GM19467 (cell line): ENCODE results near the gene TRPM3.

ENCODE experiments used
- ATAC-seq: cut with Tn5 transposase; IDR thresholded peaks from one replicate; pipeline ENCODE4 v1.9.1; 2021; ENCODE audit warnings: mild to moderate bottlenecking, moderate library complexity; ENCODE audit not compliant: unreplicated experiment

TRPM3 gene

DNA sequence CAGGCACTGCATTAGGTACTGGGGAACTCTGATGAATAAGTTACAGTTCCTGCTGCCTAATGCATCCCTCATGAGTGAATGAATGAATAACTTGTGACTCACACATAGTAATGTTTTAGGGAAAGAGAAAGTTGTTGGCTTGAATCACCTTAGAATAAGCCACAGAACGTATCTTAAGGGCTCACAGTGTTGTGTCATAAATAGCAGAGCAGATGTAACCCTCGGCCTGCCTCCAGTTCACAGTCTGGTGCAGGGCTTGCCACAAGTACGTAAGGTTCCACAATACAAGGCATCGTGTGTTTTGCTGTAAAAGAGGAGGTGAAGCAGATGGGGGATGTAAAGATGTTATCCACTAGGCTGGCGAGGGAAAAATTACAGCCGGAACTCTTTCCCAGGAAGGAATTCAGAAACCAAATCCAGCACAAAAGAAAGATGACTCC, 218.7 kb downstream of the TRPM3 start:
- ATAC-seq: peak; percentile 67

DNA sequence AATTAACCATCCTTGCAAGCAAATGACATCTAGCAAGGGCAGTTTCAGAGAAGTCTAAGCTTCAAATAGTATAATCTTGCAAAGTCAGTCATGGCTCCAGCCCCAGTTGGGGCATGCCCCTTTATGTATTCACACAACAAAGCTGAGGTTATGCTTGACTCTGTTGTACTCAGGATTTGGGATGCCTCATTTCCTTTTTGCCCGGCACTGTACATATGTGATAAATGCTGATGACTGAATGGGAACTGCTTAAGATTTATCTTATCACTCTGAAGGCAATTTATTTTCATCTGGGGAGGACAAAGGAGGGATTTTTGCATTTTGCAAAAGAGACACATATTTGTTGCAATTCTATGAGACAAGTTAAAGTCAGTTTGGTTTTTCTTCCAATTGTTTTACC, 219.2 kb downstream of the TRPM3 start:
- no peak for ATAC-seq

DNA sequence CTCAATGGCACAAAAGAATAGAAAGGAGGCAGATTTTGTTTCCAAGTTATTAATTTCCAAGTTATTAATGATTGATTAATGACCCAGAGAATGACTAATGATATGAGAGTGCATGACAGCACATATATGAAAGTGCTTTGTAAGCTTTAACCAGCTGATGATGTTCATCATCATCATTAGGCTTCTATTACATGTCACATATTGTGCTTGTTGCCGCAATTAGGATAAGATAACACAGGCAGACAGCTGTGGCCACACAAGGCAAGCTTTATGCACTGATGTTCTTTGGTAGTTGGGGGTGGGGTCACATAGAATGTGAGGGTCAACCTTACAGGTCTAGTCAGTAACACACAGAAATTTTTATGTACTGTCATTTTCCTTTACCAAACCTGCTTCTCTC, 219.7 kb downstream of the TRPM3 start:
- ATAC-seq: no peak

DNA sequence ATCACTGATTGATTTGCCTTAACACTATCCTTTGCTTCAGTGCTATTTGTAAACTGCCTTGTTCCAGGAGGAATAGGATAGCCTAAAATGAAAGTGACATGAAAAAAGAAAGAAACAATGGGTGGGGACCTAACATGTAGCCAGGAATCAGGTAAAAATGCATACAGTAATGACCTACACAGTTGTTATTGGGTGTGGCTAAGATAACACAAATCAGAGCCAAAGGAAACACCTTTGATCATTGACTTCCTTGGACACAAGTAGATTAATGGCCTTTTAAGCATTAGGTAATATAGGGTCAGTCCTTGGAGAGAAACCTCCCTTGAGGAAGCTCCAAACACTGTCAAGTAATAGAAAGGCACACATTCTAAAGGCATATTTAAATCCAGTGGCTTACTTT, 220.4 kb downstream of the TRPM3 start:
- ATAC-seq: no peak

DNA sequence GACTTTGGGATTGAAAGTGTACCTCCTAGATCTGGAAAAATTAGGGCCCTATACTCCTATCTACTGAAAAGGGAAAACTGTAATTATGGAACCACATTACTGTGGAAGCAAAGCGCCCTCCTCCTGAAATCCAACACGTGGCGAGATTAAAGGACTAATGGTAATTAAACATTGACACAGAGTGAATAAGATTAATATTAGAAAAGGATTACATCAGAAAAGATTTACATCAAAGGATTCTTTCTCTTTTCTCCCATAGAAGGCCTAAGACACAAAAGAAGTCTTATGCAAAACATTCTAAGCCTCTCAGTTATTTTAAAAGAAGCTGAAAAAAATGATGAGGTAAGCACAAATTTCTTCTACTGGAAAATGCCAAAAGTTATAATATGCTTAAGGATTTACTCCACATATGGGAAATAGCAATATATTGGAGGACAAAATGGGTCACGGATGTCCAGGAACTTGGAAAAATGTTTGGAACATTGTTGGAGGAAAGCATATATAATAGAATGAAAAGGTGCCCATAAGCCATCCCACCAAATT, 227.8 kb downstream of the TRPM3 start:
- no peak for ATAC-seq

DNA sequence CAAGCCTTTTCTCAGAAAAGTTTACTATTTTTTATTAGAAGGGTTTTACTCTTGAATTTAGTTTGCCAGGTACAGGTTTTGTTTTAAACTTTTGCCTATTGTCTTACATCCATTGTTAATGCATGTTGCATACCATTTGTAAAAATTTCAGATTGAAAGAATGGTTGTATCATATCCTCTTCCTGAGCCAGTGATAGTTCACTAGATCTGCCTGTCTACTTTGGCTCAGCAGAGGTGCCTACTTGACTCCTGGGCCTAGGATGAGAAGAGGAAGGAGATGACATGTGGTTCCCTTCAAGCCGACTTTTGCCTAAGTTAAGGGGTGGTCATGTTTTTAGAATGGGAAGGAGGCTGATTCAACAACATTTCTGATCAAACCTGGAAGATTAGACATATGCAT, 232.9 kb downstream of the TRPM3 start:
- ATAC-seq: no peak

DNA sequence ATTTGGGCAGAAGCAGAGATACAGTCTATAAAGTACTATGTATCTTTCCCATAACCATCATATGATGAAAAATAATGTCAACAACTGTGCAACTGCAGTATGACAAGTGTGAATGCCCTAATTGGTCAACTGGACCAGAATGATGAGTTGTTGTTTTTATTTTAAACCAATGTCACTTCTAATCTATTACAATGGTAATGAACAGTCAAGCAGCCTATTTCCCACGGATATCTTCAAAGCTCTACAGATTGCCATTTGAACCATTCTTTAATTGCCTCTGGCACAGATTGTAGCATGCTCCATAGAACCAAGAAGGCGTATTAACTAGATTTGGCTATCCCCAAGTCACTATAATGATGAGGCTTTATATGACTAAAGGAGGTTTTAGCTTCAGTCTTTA, 233.6 kb downstream of the TRPM3 start:
- no peak for ATAC-seq

DNA sequence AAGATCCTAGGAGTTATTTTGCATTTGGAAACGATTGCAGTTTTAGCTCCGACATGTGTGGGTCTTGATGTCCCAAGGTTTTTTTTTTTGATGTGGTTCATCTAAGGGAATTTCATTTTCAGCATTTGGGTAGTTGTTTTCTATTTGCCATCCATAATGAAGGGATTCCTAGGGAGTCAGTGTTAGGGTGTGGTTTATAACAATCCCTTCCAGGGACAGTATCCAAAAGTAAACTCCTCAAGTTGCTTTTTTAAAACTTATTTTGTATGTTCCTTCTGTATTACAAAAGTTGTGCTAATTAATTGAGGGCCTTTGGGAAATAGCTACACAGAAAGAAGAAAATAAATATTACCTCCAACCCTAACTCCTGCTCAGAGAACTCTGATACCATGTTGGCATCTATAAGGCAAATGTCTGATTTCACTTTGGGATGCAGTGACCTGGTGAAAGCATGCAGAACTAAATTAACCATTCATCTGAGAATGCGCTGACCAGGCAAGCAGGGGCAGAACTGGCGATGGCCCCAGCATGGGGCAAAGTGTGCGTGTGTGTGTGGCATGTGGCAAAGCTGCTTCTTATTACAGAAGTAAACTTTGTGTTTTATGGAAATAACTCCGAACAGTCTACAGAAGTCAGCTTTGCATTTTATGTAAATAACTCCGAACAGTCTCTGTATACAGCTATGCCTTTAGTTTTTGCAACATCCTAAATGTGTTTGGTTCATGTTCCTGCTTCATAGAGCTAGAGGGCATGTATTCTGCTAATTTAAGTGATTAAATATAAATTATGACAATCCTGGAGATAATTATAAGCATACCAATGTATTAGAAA, 237.2 kb downstream of the TRPM3 start:
- no peak for ATAC-seq

DNA sequence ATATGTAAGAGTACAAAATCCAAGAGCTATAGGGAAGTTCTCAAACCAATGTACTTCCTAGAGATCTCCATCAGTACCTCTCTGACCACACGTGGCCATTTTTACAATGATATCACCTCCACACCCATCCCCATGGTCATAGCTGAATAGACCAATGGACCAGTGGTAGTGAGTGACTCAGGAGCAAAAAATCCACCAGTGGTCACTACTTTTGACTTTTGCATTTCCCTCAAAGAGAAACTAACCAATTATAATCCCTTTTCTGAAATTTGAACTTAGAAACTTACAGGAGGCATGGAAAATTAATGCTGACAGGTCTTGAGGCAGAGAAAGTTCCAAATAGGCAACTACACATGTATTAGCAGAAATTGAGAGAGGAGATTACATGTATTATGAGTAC, 238.4 kb downstream of the TRPM3 start:
- ATAC-seq: no peak

DNA sequence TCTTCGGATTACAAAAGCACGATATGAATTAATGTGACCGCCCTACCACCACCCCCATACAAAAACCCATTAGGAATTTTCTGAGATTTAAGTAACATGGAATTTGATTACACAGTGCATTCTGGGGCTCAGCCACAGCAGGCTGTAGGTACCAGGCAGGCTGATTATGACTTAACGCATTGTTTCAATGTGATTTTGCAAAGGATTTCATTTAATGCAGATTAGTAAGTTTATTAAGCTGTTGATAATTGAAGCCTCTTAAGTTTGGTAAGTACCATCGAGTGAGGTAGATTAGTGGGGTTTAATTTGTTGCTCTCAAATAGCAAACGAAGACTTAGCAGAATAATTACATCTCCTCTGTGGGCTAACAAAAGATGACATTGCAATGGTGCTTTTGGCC, 240.1 kb downstream of the TRPM3 start:
- ATAC-seq: no peak

DNA sequence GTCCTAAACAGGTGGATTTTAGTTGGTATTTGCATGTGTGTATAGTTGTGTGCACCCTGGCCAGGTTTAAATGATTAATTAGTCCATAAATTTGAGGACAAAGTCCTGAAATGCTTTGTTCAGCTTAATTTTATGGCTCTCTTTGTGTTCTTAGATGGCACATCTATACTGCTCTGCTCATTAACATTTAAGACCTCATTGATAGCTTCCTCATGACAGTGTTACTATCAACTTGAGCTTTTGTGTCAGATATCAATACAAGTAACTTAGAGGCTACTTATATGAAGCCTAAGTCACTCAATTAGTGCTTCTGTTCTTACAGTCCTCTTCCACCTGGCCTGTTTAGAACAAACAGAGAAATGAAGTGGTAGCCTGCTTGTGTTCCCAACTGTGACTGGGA, 240.9 kb downstream of the TRPM3 start:
- ATAC-seq: no peak

DNA sequence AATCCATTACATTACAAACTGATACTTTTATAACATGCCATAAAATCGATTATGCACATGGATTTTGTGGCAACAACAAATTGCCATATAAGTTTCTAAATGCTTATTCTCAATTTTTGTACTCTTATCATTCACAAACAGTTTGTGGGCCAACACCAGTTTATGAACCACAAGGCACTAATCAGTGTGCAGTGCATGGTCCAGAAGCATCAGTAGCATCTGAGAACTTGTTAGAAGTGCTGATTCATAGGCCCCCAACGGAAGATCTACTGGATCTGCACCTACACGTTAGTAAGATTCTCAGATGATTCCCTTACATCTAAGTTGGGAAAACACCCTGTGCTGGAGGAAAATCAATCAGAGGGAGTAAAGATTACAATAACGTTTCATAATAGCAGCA, 242.8 kb downstream of the TRPM3 start:
- no peak for ATAC-seq

DNA sequence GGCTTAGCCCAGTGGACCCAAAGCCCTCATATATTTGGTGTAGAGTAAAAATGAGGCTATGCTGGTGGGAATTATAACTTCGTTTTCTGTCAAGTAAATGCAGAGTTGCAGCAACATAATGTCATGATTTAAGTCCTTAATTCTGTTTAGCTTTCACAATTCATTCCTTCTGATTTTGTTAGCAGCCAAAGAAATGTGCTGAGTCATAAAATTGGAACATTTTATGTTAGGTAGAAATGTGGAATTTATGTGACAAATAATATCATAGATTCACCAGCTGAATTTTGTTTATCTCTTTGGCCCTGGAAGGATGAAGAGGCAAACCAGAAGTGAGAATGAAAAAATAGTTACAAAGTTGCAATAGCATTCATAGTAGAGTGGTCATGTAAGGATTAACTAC, 247.0 kb downstream of the TRPM3 start:
- ATAC-seq: no peak

DNA sequence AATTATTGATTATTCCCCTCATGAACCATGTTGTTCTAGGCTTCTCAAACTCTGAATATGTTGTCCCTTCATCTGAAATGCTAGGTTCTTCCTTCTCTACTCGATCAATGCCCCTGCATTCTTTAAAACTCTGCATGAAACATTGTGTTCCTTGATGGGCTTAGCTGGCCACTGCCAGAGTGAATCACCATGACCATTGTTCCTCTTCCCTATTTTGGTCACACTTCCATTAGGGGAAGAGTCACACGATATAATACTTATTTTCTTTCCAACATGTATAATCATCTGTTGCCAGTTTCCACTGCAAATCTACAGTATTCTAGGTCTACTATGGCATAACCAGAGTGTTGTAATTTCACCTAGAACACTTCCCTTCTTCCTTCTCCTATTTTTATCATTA, 247.9 kb downstream of the TRPM3 start:
- no peak for ATAC-seq

DNA sequence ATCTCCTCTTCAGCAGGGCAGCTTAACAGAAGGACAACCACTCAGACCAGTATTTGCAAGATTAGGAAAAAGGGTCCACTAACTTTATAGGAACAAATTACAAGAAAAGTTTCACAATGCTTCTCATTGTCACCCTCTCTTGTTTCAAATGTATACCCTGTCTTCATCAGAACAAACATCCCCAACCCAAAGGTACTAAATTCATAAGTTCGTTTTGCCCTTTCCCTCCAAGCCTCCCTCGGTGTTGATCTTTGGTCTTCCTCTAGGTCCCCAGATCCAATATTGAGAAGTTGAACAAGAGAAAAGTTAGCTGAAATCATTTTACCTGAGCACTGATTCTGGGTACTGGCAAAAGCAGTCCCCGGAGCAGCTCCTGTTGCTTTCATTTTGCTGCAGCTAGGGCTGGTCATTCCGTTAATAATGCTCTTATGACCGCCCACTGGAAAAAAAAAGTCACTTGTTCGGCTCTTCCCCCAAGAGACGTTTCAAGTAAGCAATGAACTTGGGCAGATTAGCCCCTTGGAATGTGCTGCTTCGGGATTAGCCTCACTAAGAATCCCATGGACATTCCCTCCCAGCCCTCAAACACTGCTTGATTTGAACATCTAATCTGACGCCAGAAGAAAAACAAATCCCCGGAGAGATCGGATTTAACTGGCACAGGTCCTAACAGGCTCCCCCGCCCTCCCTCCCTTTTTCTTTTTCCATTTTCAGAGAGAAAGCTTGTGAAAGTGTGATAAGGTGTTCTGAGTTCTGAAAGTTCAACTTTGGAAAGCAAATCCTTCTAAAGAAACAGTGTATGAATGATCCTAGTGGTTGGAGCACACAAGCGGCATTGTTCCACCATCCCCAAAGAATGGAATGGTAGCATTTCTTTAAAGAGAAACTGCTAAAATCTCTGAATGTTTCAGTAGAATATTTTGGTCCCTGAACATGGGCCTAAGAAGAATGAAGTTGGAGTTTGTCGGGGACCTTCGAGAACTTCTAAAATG, 252.5 kb downstream of the TRPM3 start:
- ATAC-seq: no peak

DNA sequence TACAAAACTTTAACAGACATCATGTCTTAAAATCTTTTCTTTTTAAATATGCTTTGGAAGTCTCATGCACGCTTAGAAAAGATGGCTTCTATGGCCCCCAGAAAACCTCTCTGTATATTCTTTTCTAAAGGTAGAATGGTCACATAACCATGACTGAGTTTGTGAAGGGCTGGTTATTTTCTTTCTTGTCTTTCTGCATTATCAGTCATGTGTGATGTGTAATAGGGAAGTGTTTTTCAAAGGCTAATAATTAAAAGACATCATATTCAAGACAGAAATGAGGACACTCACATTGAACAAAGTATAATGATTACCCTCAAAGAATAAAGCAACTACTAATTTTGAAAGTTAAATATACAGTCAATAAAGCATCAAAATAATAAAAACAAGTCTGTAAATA, 253.4 kb downstream of the TRPM3 start:
- ATAC-seq: no peak

DNA sequence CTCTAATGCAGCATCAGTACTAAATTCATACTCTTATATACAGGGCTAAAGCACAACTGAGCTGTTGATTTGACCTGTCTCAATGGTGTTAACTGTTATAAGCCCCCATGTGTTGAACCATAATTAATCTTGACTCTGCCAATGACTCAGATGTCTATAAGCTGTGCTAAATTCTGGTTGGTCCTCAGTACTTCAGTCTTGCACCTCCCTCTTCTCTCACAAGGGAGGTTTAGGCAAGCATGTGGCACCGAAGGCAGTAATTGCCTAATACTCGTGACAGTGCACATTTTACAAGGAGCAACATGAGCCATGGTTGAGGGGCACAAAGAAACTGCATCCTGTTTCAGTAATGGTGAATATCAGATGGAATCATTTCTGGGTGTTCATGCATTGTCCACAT, 255.9 kb downstream of the TRPM3 start:
- no peak for ATAC-seq

DNA sequence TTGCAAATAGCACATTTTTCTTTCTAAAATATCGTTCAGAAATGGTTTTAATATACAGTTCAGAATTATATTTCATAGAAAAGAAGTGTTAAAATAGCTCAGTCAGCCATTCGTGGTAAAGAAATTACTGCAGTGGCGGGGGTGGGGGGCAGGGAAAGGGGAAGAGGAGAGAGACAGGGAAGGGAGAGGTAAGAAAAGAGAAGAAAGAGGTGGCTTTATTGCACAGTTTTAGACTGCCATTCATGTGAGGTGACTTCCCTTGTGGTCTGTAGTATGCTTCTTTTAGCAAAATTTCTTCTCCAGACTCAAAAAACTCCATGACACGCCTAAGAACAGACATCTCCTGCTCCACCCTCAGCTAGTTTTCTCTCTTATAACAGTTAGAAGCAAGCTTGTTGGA, 259.6 kb downstream of the TRPM3 start:
- no peak for ATAC-seq

DNA sequence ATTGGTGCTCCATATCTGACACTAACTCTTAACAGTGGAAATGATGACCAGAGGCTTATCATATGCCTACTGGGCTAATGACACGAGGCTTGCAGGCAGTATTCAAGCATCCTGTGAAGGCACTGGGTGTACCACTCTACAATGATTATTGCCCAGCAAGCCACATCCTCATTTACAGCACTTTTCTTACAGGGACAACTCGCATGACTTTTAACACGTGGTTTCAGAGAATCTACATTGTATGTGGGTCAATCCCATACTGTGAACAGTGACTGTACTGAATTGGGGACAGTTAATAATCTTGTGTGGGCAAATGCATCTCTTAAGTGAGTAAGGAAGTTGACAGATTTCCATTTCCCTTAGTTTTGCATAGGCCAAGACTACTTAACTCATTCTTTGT, 260.0 kb downstream of the TRPM3 start:
- no peak for ATAC-seq

DNA sequence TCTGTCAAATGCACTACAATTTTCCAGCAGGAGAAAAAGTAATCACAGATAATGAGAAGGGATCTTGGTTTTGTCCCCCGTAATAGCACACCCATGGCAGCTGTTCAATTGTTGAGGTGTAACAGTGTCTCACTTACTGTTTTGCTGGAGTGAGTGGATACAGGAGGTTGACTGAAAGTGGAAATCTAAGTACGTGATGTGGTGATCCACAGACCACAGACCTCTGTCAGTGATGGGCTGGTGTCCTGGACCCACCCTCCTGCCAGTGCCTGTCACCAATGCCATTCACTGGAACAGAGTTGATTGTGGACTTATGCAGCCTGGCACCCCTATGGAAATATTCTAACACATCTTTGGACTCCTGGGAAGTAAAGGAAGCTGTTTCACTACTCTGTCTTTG, 261.7 kb downstream of the TRPM3 start:
- no peak for ATAC-seq

DNA sequence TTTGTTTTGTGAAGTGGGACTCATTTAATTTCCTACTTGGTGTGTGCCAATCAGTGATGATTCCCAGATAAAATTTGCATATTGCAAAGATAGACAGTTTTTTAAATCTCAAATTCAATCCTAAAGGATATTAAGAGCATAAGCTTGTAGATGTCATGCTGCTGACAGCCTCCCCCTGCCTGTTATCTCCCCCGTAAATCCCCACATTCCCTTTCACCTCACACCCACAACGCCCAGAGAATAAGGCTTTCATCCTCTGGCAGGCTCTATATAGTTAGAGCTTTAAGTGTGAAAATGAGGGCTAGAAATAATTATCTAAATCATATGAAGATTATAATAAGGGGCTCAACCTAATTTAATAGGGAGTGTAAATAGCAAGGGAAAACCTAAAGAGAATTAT, 265.0 kb downstream of the TRPM3 start:
- ATAC-seq: no peak
